ENCODE results near the gene NAT16.

NAT16 gene

GRCh38 chr7:101208794-101209193 lies 28.7 kb upstream of the NAT16 start:
- Histone ChIP-seq H4K20me1 (ENCODE audit: control insufficient read depth, insufficient read depth, low read depth, low read length) (no peaks in the 10 kb centered on the region), H3K4me3 (ENCODE audit: low read length) (no peak overlapping the region), H3F3A (ENCODE audit: control insufficient read depth, insufficient read depth) (no peaks in the 10 kb centered on the region), H3K27me3 (ENCODE audit: control insufficient read depth, low read length) (no peaks in the 10 kb centered on the region), H3K9me3 (ENCODE audit: control insufficient read depth, insufficient read depth, low read length) (no peaks in the 10 kb centered on the region), H3K4me2 (ENCODE audit: low read length) (no peak overlapping the region), H3K36me3 (ENCODE audit: control insufficient read depth, low read length) (no peaks in the 10 kb centered on the region; the same call in 1 of the 2 replicates), H3K9me2 (replicated peaks; ENCODE audit: control insufficient read depth, low read length) (no peaks in the 10 kb centered on the region), H3K79me2 (ENCODE audit: control insufficient read depth, low read length) (no peaks in the 10 kb centered on the region), H3K27ac (ENCODE audit: low read depth, low read length) (no peak overlapping the region), H3K4me1 (ENCODE audit: control insufficient read depth, low read length) (peaks cover 3% of the 10 kb centered on the region)
- TF ChIP-seq EZH2phosphoT487 (IDR thresholded peaks at IDR 0.05; ENCODE audit: borderline replicate concordance, low read length) (no peak), CTCF (IDR thresholded peaks at IDR 0.05; ENCODE audit: low read depth, low read length, poor library complexity, severe bottlenecking) (no peak)

GRCh38 chr7:101207459-101207858 lies 27.4 kb upstream of the NAT16 start:
- no peaks in the 10 kb centered on the region for H3K27me3 ChIP-seq (ENCODE audit: control insufficient read depth, low read length)
- H3K4me2 ChIP-seq (ENCODE audit: low read length) = no peak overlapping the region
- H3K9me3 ChIP-seq (ENCODE audit: control insufficient read depth, insufficient read depth, low read length) = no peaks in the 10 kb centered on the region
- H3K36me3 ChIP-seq (ENCODE audit: control insufficient read depth, low read length) = no peaks in the 10 kb centered on the region; the same call in 1 of the 2 replicates
- no peaks in the 10 kb centered on the region for H4K20me1 ChIP-seq (ENCODE audit: control insufficient read depth, insufficient read depth, low read depth, low read length)
- H3K9me2 ChIP-seq (replicated peaks; ENCODE audit: control insufficient read depth, low read length) = no peaks in the 10 kb centered on the region
- H3K4me1 ChIP-seq (ENCODE audit: control insufficient read depth, low read length) = peaks cover 10% of the 10 kb centered on the region
- no peaks in the 10 kb centered on the region for H3K79me2 ChIP-seq (ENCODE audit: control insufficient read depth, low read length)
- TF ChIP-seq CTCF (IDR thresholded peaks at IDR 0.05; ENCODE audit: low read depth, low read length, poor library complexity, severe bottlenecking) = no peak
- no peak for TF ChIP-seq EZH2phosphoT487 (IDR thresholded peaks at IDR 0.05; ENCODE audit: borderline replicate concordance, low read length)
- no peaks in the 10 kb centered on the region for H3F3A ChIP-seq (ENCODE audit: control insufficient read depth, insufficient read depth)
- no peak overlapping the region for H3K4me3 ChIP-seq (ENCODE audit: low read length)
- H3K27ac ChIP-seq (ENCODE audit: low read depth, low read length) = no peak overlapping the region

- peaks cover 10% of the 10 kb centered on the region for H3K4me1 ChIP-seq (ENCODE audit: control insufficient read depth, low read length)
- H3K9me3 ChIP-seq (ENCODE audit: control insufficient read depth, insufficient read depth, low read length) = no peaks in the 10 kb centered on the region
- no peaks in the 10 kb centered on the region for H3K79me2 ChIP-seq (ENCODE audit: control insufficient read depth, low read length)
- no peak overlapping the region for H3K4me2 ChIP-seq (ENCODE audit: low read length)
- H3K36me3 ChIP-seq (ENCODE audit: control insufficient read depth, low read length) = no peaks in the 10 kb centered on the region; the same call in 1 of the 2 replicates
- H3F3A ChIP-seq (ENCODE audit: control insufficient read depth, insufficient read depth) = no peaks in the 10 kb centered on the region
- no peak overlapping the region for H3K27ac ChIP-seq (ENCODE audit: low read depth, low read length)
- TF ChIP-seq EZH2phosphoT487 (IDR thresholded peaks at IDR 0.05; ENCODE audit: borderline replicate concordance, low read length) (no peak), CTCF (IDR thresholded peaks at IDR 0.05; ENCODE audit: low read depth, low read length, poor library complexity, severe bottlenecking) (no peak)
- no peaks in the 10 kb centered on the region for H4K20me1 ChIP-seq (ENCODE audit: control insufficient read depth, insufficient read depth, low read depth, low read length)
- H3K27me3 ChIP-seq (ENCODE audit: control insufficient read depth, low read length) = peaks cover 5% of the 10 kb centered on the region; the same call in 1 of the 2 replicates
- no peaks in the 10 kb centered on the region for H3K9me2 ChIP-seq (replicated peaks; ENCODE audit: control insufficient read depth, low read length)
- H3K4me3 ChIP-seq (ENCODE audit: low read length) = no peak overlapping the region
Measured at GRCh38 chr7:101206665-101207042, 26.6 kb upstream of the NAT16 start.

All from DOHH2 (cell line).